ENCODE results near the gene AVPR1B.
A peak's percentile ranks its signal among the peaks of the same experiment; 100 is the strongest.
"Not testable (repeated sequence)": the region's sequence is repeated elsewhere in the genome, so short reads cannot be mapped to it uniquely, and the experiment has no call there.

The AVPR1B gene

GRCh38 chr1:206080026-206080820 is 37.0 kb downstream of the AVPR1B start:
- no peak for DNase-seq (ENCODE audit: low spot score)

GRCh38 chr1:206079135-206079534 is 38.1 kb downstream of the AVPR1B start:
- no peak for DNase-seq (ENCODE audit: low spot score)

- peak; percentile 17 for DNase-seq (ENCODE audit: low spot score)
These were observed 41.1 kb downstream of the AVPR1B start for GRCh38 chr1:206075786-206076755.

GRCh38 chr1:206074839-206075238 is 42.3 kb downstream of the AVPR1B start:
- no peak for DNase-seq (ENCODE audit: low spot score)

- no peak for DNase-seq (ENCODE audit: low spot score)
These were observed 46.4 kb downstream of the AVPR1B start for GRCh38 chr1:206070627-206071304.

GRCh38 chr1:206068314-206068713 is 48.9 kb downstream of the AVPR1B start:
- DNase-seq (ENCODE audit: low spot score): no peak

GRCh38 chr1:206067486-206068227 is 49.5 kb downstream of the AVPR1B start:
- no peak for DNase-seq (ENCODE audit: low spot score)

- DNase-seq (ENCODE audit: low spot score): no peak
These were observed 50.6 kb downstream of the AVPR1B start for GRCh38 chr1:206066479-206067171.

- DNase-seq (ENCODE audit: low spot score): no peak
These were observed 51.5 kb downstream of the AVPR1B start for GRCh38 chr1:206065547-206066145.

GRCh38 chr1:206064501-206064900 is 52.7 kb downstream of the AVPR1B start:
- not testable (repeated sequence) for DNase-seq (ENCODE audit: low spot score)

- not testable (repeated sequence) for DNase-seq (ENCODE audit: low spot score)
These were observed 53.2 kb downstream of the AVPR1B start for GRCh38 chr1:206064001-206064400.

- DNase-seq (ENCODE audit: low spot score): no peak
These were observed 54.7 kb downstream of the AVPR1B start for GRCh38 chr1:206062464-206062863.

GRCh38 chr1:206060844-206061243 is 56.3 kb downstream of the AVPR1B start:
- DNase-seq (ENCODE audit: low spot score): no peak

Data from GM03348 (cell line).